HFFc6 (cell line): Measurements from ENCODE around the gene AK6. TPM values are rescaled to one million over a fixed set of nuclear protein-coding genes. Genes with fewer than 3 reads are reported as not detected.

ENCODE experiments used
- DNase-seq: peaks from one replicate; pipeline ENCODE4 v3.0.0-alpha.2; 2018
- H3K27ac Mint-ChIP-seq: 2 replicates; pipeline ENCODE4 v1.8.0; 2020; ENCODE audit warnings: mild to moderate bottlenecking, mixed read lengths
- H3K27me3 Mint-ChIP-seq: 2 replicates; pipeline ENCODE4 v1.8.0; 2021; ENCODE audit warnings: mild to moderate bottlenecking, moderate library complexity, mixed read lengths; ENCODE audit not compliant: insufficient read depth
- H3K36me3 Mint-ChIP-seq: 2 replicates; pipeline ENCODE4 v1.8.0; 2021; ENCODE audit warnings: low read depth, mixed read lengths
- H3K4me1 Mint-ChIP-seq: 2 replicates; pipeline ENCODE4 v1.8.0; 2020; ENCODE audit warnings: low read depth, mixed read lengths
- H3K4me3 Mint-ChIP-seq: 2 replicates; pipeline ENCODE4 v1.8.0; 2020; ENCODE audit warnings: mild to moderate bottlenecking, moderate library complexity, mixed read lengths
- H3K9me3 Mint-ChIP-seq: 2 replicates; pipeline ENCODE4 v1.8.0; 2020; ENCODE audit warnings: mild to moderate bottlenecking, mixed read lengths
- total RNA-seq, 6 experiments: library from RNA; stranded (reverse); fragmentation: NEBNext Ultra II Directional; extraction: Animal tissue kit (Norgen Biotek cat#: 25700); gene quantifications; 2 replicates in 1 of 6; 3 replicates in 5 of 6; pipeline ENCODE4 v1.2.3, GENCODE V29; 2021
- TF ChIP-seq, protein P1 (sequence below): fragments of 200-600 bp; sonication (generic); IDR thresholded peaks from 2 replicates; pipeline ENCODE4 v1.5.0; 2021; ENCODE audit warnings: antibody characterized with exemption, mild to moderate bottlenecking

The AK6 gene
- total RNA-seq, 6 experiments from 2014 or later: 35.8 to 51.3 (median 43.7) TPM

DNA sequence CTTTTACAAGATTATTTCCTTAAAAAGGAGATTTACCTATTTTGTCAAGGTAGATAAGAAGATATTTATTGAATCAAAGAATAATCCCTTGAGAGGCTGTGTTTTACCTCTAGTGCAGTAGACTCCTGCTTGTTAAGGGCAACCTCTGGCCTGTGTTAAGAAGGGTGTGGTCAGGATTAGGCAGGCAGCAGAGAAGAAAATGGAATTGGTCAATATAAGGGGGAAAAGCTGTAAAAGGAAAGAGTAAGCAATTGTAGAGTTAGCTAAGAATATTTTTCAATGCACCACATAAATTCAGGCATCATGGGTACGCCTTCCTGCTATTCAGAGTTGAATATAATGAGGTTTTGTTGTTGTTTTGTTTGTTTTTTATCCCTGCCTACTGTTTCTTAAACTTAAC is 43.0 kb downstream of the AK6 start:
- Mint-ChIP-seq H3K36me3 (no peaks in the 10 kb centered on the region), H3K4me1 (no peaks in the 10 kb centered on the region), H3K4me3 (no peak overlapping the region), H3K27me3 (no peaks in the 10 kb centered on the region), H3K27ac (no peak overlapping the region), H3K9me3 (no peaks in the 10 kb centered on the region)
- TF ChIP-seq, protein P1, sequence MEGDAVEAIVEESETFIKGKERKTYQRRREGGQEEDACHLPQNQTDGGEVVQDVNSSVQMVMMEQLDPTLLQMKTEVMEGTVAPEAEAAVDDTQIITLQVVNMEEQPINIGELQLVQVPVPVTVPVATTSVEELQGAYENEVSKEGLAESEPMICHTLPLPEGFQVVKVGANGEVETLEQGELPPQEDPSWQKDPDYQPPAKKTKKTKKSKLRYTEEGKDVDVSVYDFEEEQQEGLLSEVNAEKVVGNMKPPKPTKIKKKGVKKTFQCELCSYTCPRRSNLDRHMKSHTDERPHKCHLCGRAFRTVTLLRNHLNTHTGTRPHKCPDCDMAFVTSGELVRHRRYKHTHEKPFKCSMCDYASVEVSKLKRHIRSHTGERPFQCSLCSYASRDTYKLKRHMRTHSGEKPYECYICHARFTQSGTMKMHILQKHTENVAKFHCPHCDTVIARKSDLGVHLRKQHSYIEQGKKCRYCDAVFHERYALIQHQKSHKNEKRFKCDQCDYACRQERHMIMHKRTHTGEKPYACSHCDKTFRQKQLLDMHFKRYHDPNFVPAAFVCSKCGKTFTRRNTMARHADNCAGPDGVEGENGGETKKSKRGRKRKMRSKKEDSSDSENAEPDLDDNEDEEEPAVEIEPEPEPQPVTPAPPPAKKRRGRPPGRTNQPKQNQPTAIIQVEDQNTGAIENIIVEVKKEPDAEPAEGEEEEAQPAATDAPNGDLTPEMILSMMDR: no peak
- no peak for DNase-seq

DNA sequence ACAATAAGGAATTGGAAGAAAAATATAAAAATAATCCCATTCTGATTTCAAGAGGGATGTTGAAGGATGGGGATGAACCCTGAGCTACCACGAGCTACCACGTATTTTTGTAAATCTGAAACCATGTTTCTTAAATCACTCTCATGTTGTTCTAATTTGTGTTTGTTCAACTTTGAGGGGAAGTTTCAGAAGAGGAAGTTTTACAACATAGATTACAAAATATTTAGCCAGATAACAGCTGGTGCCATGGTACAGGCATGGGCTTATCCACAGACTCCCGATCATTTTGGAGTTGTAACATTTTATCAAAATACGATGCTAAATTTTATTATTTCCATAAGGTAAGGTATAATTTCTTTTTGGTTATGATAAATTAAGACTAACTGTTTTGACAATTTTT is 51.9 kb downstream of the AK6 start:
- no peaks in the 10 kb centered on the region for H3K4me1 Mint-ChIP-seq
- no peak overlapping the region for H3K27ac Mint-ChIP-seq
- H3K27me3 Mint-ChIP-seq: peaks cover 5% of the 10 kb centered on the region; the same call in 1 of the 2 replicates
- H3K4me3 Mint-ChIP-seq: no peak overlapping the region
- DNase-seq: no peak
- H3K9me3 Mint-ChIP-seq: no peaks in the 10 kb centered on the region
- TF ChIP-seq, protein P1: no peak
- H3K36me3 Mint-ChIP-seq: no peaks in the 10 kb centered on the region

DNA sequence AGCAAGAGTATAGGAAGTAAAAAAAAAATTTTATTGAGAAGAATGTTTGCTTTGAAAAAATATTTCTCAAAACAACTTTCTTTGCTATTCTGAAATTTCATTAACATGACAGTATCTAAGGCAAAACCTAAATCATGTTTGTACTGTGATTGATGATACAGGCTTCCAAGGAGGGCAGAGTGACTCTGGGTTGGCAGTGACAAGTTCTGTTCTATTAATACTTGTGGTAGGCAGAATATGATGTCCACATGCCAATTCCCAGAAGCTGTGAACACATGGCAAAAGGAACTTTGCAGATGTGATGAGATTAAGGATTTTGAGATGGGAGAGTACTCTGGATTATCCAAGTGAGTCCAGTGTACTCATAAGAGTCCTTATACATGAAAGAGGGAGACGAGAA is 53.3 kb downstream of the AK6 start:
- no peaks in the 10 kb centered on the region for H3K9me3 Mint-ChIP-seq
- H3K27me3 Mint-ChIP-seq: peaks cover 9% of the 10 kb centered on the region
- DNase-seq: no peak
- H3K4me3 Mint-ChIP-seq: no peak overlapping the region
- TF ChIP-seq, protein P1: no peak
- no peak overlapping the region for H3K27ac Mint-ChIP-seq
- no peaks in the 10 kb centered on the region for H3K36me3 Mint-ChIP-seq
- no peaks in the 10 kb centered on the region for H3K4me1 Mint-ChIP-seq

DNA sequence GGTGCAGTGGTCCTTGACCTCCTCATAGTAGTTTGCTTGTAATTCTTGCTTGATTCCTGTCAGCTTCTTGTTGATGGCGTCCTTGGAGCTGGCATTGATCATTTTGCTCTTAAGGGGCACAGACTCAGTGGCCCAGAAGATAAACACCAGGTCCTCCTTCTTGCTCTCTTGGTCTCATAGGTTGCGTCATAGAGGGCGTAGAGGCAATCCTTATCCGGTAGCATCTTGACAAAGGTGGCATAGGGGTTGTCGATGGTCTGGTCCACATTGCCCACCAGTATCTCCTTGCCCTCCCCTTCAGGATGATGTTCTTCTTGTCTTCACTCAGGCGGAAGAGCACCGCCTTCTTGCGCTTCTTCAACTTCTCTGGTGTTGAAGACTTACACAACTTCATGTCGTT is 55.9 kb downstream of the AK6 start:
- no peak overlapping the region for H3K4me3 Mint-ChIP-seq
- H3K27ac Mint-ChIP-seq: no peak overlapping the region
- H3K4me1 Mint-ChIP-seq: no peaks in the 10 kb centered on the region

DNA sequence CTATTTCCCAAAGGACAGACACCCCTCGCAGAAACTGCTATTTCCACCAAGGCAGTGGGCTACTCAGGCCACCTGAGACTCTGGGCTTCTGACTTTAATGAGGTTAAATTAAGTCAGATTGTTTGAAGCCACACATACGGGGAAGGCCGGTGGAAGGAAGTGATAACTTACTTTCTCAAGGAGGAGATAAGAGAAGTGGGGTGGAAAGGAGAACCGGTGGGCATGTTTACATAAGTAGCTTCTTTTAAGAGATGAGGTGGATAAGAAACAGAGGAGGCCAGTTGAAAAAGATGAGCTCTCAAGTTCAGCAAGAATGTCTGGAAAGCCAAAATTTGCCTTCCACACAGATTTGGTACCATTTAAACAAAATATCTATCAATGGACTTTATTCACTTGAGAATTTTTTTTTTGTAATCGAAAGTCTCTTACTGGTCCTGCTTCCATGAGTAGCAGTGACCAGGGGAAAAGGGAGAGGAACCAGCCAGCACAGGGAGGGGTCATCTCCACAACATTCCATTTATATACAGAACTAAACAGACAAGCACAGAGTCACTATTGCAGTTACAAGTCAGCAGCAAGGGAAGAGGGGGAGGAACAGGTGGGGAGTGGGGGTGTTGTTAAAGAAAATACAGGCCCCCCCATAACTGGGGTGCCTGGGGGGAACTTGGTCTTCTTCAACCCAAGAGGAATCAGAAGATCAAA is 56.7 kb downstream of the AK6 start:
- DNase-seq: no peak
- H3K36me3 Mint-ChIP-seq: peaks cover 20% of the 10 kb centered on the region
- H3K9me3 Mint-ChIP-seq: no peaks in the 10 kb centered on the region
- H3K4me3 Mint-ChIP-seq: no peak overlapping the region
- TF ChIP-seq, protein P1: no peak
- H3K27me3 Mint-ChIP-seq: peaks cover 9% of the 10 kb centered on the region
- H3K27ac Mint-ChIP-seq: no peak overlapping the region
- no peaks in the 10 kb centered on the region for H3K4me1 Mint-ChIP-seq

More for the DNA sequence above, 55.9 kb downstream of the AK6 start:
- TF ChIP-seq, protein P1: no peak
- H3K27me3 Mint-ChIP-seq: peaks cover 9% of the 10 kb centered on the region
- H3K9me3 Mint-ChIP-seq: no peaks in the 10 kb centered on the region
- H3K36me3 Mint-ChIP-seq: peaks cover 14% of the 10 kb centered on the region
- DNase-seq: no peak
